ENCODE measurements around the gene ACER3. TPM values are rescaled to one million over a fixed set of nuclear protein-coding genes. Genes with fewer than 3 reads are reported as not detected.
"Not testable (repeated sequence)": the region's sequence is repeated elsewhere in the genome, so short reads cannot be mapped to it uniquely, and the experiment has no call there.

Gene ACER3
- total RNA-seq, 1 donor from 2014 or later: 21.5 TPM

DNA sequence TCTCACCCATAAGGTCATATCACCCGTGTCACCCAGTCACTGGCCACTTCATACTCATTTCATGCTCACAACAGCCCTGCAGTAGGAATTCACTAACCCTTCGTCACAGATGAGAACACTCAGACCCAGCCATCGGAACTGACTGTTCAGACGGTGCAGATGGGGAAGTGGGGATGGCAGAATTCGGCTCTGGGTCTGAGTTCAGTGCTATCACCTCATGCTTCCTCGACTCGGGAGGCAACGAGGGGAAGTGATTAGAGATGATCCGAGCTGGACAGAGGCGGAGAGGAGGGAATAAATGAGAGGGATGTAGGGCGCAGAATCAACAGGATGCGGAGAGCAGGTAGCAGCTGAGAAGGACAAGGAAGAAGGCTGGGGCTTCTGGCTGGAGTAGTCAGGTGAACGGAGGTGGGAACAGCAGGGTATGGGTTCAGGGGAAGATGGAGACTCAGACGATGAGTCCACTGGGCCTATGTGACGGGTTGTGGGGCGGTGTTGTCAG is 178.2 kb downstream of the ACER3 start:
- DNase-seq: no peak

DNA sequence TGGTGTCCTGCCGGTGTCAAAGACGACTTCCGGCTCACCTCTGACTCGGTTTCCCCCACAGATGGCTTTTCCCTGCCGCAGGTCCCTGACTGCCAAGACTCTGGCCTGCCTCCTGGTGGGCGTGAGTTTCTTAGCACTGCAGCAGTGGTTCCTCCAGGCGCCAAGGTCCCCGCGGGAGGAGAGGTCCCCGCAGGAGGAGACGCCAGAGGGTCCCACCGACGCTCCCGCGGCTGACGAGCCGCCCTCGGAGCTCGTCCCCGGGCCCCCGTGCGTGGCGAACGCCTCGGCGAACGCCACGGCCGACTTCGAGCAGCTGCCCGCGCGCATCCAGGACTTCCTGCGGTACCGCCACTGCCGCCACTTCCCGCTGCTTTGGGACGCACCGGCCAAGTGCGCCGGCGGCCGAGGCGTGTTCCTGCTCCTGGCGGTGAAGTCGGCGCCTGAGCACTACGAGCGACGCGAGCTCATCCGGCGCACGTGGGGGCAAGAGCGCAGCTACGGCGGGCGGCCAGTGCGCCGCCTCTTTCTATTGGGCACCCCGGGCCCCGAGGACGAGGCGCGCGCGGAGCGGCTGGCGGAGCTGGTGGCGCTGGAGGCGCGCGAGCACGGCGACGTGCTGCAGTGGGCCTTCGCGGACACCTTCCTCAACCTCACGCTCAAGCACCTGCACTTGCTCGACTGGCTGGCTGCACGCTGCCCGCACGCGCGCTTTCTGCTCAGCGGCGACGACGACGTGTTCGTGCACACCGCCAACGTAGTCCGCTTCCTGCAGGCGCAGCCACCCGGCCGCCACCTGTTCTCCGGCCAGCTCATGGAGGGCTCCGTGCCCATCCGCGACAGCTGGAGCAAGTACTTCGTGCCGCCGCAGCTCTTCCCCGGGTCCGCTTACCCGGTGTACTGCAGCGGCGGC is 179.0 kb downstream of the ACER3 start:
- DNase-seq: no peak

DNA sequence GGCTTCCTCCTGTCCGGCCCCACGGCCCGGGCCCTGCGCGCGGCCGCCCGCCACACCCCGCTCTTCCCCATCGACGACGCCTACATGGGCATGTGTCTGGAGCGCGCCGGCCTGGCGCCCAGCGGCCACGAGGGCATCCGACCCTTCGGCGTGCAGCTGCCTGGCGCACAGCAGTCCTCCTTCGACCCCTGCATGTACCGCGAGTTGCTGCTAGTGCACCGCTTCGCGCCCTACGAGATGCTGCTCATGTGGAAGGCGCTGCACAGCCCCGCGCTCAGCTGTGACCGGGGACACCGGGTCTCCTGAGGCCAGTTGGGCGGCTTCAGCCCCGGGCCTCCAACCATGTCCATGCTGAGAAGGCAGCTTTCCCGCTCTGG is 179.7 kb downstream of the ACER3 start:
- DNase-seq: no peak

DNA sequence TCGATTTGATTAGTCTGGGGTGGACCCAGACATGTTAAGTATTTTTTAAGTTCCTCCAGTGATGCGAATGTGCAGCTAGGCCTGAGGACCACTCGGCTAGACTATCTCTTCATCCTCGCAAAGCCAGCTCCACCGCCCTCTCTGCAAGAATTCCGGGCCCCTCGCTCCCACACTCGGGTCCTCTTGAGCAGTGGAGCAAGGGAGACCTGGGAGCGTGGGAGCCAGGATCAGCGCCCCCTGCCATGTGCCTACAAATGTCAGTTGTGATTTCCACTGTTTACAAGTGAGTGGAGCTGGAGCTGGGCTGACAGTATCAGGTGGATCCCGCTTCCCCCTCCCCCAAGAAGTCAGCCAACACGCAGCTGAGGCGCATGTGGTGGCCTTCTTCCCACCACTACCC is 180.2 kb downstream of the ACER3 start:
- DNase-seq: no peak

DNA sequence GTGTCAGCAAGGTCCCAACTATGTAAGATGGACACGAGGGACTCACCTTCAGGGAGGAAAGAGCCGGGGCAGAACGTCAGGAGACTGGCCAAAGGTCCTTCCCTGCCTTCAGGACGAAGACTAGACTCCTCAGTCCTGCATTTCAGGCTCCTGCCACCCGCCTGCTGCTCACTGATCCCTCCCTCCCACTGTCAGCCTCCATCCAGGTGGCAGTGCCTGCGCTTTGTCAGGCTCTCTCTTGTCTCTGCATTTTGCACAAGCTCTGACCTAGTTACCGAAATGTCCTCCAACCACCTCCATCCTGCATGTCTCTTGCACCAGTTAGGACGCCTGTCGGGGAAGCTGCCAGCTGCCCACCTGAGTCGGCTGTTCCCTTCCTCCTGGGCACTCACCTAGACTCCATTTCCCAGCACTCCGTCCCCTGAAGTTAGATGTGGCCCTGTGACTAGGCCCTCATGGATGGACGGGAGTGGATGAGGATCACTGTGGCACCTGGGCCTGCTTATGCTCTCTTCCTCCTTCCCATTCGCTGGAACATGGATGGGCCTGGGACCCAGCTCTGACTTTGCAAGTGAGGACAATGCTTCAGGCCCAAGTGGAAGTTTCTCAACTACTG is 181.5 kb downstream of the ACER3 start:
- DNase-seq: no peak

DNA sequence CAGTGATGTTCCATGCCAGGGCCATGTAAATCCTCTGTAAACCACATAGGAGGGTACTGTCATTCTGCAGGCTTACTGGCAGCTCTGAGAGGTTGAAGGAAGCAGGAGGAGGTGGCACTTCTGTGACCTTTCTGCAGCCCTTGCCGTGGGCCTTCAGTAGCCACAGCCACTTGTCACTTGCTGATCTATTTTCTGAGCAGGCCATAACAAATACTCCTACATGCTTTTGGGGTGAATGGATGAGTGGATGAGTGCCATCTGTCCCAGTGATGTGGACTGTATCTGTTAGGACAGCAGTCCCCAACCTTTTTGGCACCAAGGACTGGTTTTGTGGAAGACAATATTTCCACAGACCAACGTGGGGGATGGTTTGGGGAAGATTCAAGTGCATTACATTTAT is 183.6 kb downstream of the ACER3 start:
- no peak for DNase-seq

DNA sequence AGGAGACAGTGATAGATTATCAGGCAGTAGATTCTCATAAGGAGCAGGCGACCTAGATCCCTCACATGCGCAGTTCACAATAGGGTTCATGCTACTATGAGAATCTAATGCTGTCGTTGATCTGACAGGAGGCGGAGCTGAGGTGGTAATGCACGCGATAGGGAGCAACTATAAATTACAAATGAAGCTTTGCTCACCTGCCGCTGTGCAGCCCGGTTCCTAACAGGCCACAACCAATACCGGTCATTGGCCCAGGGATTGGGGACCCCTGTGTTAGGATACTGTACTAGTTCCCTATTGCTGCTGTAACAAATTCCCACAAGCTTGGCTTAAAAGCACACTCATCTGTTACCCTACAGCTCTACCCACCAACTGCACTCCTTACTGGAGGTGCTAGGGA is 184.2 kb downstream of the ACER3 start:
- DNase-seq: no peak

DNA sequence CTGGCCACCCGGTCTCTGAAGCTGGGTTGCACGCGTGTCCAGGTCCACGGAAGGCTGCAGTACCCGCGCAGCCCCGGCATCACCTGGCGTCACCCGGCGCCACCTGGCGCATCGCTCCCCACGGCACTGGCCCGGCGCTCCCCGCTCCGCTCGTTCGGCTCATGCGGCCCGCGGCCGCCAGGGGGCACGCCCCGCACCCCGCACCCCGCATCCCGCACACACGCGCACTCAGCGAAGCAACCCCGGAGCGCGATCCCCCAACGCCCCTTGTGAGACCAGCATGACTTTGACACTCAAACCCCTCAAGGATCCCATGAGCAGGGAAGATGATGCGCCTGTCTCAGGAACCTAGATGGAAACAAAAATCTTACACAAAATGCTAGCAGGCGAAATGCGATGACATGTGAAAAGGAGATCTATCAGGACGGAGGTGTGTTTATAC is 185.4 kb downstream of the ACER3 start:
- no peak for DNase-seq

DNA sequence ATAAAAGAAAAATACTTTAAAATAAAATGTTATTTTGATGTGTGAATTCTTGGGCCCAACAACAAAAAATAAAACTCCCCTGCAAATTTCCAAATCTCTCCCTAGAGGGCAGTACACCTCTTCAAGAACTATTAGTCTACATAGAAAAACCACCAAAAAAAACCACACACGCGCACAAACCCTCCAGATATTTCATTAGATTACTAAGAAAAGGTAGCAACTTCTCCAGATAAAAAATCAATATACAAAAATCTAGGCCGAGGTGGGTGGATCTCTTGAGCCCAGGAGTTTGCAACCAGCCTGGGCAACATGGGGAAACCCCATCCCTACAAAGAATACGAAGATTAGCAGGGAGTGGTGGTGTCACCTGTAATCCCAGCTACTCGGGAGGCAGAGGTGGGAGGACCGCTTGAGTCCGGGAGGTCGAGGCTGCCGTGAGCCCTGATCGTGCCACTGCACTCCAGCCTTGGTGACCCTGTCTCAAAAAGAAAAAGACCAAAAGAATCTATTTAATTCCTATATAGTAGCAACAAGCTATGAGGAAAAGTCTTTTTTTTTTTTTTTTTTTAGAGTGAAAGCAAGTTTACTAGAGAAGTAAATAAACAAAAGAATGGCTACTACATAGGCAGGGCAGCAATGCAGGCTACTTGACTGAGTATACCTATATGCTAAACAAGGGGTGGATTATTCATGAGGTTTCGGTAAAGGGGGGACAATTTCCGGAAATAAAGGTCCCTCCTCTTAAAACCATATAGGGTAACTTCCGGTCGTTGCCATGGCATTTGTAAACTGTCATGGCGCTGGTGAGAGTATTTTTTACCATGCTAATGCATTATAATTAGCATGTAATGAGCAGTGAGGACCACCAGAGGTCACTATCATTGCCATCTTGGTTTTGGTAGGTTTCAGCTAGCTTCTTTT is 186.5 kb downstream of the ACER3 start:
- peak; percentile 37 for DNase-seq

DNA sequence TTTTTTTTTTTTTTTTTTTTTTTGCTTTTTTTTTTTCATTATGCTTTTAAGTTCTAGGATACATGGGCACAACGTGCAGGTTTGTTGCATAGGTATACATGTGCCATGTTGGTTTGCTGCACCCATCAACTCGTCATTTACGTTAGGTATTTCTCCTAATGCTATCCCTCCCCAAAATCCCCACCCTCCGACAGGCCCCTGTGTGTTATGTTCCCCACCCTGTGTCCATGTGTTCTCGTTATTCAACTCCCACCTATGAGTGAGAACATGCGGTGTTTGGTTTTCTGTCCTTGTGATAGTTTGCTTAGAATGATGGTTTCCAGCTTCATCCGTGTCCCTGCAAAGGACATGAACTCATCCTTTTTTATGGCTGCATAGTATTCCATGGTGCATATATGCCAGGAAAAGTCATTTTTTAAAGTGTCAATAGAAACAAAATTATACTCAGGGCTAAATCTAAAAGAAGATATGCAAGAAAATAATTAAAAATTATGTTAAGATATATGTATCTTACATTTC is 187.3 kb downstream of the ACER3 start:
- not testable (repeated sequence) for DNase-seq

DNA sequence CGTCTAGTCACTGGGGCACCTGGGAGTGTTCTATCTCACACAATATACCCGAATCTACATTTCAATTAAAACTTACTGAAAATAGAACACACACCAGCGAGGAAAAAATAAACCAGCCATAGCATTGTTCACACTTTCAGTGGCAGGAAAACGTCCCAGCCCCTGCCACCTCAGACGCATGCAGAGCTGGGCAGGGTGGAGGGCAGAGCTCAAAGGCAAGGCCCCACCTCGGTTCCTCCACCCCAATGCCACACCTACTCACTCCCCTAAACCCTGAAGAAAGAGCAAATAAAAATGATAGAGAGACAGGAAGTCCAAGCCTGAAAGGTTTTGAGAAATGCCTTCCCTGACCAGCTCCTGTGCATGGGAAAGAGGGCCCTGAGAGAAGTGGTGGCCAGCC is 188.3 kb downstream of the ACER3 start:
- no peak for DNase-seq

DNA sequence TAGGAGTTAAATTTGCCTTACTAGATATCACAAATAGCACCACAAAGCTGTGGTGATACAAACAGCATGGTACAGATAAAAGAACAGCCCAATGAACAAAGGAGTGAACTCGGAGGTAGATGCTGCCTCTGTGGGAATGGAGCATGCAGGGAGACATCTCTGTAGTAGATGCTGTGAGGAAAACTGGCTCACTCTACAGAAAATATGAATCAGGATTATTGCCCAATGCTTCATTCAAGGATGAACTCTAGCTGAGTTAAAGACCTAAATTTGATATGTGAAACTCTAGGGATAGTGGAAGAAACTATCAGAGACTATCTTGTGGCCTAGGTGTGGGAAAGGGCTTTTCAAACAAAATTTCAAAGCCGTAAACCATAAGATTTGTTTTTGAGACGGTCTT is 190.8 kb downstream of the ACER3 start:
- DNase-seq: no peak

DNA sequence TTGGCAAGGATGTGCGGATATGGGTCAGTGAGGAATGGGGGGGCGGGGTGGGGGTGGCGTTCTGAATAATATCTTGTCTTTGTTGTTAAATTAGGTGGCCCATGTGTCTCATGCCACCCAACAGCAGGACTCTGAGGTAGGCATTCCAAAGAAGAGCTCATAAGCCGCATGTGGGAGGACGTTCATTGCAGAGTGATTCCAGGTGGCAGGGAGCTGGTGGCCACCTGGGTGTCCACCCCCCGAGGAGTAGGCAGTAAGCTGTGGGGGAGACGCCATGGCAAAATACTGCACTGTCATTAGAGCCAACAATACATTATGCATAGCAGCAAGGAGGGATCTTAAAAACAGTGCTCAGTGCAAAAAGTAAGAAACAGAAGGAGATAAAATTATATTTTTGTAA is 191.8 kb downstream of the ACER3 start:
- DNase-seq: no peak

DNA sequence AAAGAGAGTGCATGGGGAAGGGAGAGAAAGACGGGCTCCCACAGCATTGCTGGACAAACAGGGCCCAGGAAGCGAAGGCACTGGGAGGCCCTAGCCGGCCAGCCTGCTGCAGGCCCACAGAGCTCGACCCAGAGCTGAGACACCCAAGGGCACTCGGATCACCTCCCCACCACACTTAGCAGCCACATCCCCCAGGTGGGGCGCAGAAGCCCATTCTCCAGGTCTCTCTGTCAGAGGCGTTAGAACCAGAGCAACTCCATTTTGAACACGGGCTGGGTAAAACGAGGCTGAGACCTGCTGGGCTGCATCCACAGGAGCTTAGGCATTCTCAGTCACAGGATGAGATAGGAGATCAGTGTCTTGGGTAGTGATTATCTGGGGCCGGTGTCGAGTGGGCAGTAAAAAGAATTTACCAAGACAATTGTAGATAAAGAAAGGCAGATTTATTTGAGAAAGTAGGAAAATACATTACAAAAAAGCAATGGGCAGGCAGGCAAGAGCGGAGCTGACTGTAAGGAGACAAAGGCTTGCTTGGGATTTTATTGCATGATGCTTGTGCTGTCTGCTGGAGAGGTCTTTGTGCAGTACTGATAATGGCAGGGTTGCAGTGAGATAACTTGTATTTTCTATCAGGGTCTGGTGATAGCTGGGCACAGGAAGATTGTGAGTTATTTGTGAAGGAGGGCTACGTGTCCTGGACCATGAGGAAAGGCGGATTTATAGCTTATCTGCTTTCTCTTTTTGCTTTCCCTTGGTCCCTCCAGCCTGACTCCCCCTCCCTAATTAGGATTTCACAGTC is 192.7 kb downstream of the ACER3 start:
- no peak for DNase-seq

DNA sequence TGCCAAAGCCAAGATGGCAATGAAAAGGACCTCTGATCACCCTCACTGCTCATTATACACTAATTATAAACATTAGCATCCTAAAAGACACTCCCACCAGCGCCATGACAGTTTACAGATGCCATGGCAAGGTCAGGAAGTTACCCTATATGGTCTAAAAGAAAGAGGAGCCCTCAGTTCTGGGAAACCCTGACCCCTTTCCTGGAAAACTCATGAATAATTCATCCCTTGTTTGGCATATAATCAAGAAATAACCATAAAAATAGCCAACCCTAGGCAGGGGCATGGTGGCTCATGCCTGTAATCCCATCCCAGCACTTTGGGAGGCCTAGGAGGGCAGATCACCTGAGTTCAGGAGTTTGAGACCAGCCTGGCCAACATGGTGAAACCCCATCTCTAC is 193.4 kb downstream of the ACER3 start:
- DNase-seq: no peak

DNA sequence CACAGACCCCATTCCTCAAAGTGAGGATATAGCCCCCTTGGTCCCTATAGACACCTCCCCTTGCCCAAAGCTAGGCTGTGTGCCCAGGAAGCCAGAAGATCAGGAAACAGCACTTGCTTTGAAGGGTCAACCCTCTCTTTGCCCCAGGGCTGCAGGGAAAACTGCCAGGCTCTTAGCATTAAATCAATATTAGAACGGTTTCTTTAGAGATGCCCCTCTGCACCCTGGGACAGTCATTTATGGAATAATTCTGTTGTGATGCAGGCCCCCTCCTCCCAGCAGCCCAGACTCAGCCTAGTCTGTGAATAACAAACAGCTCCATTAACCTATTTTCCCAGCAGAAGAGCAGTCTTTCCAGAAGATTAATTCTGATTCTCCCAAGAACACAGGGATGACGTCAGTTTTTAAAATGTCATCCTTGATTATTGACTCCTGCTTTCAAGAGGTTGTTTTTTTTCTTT is 194.4 kb downstream of the ACER3 start:
- no peak for DNase-seq

DNA sequence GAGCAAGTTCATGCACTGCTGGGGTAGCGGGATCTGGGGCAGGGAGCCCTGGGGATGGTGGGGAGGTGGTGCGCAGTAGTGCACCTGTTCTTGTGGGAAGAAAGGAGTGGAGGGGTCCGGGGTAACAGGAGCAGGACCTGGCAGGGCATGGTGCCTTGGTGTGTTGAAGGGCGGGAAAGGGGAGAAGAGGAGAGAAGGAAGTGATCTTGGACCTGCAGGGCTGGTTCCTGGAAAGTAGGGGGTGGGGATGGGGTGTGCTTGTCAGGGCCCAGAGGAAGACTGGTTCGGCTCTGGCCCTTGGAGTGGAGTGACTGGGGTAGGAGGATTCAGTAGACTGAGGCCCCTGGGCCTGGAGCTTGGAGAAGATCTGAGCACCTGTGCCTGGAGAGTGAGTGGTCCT is 195.2 kb downstream of the ACER3 start:
- DNase-seq: no peak

DNA sequence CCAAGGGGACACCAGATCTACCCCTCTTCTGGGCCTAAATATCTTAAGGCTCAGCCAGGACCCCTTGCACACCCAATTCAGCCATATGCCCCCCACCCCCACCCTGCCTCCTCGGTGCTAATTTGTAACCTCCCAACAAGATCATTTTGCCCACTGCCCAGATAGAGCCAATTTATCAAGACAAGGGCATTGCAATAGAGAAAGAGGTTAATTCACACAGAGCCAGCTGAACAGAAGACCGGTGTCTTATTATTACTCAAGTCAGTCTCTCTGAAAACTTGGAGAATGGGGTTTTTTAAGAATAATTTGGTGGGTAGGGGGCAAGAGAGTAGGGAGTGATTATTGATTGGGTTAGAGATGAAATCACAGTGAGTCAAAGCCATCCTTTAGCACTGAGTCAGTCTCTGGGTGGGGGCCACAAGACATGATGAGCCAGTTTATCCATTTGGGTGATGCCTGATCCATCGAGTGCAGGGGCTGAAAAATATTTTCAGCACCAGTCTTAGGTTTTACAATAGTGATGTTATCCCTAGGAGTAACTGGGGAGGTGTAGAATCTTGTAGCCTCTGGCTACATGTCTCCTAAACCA is 196.2 kb downstream of the ACER3 start:
- no peak for DNase-seq

DNA sequence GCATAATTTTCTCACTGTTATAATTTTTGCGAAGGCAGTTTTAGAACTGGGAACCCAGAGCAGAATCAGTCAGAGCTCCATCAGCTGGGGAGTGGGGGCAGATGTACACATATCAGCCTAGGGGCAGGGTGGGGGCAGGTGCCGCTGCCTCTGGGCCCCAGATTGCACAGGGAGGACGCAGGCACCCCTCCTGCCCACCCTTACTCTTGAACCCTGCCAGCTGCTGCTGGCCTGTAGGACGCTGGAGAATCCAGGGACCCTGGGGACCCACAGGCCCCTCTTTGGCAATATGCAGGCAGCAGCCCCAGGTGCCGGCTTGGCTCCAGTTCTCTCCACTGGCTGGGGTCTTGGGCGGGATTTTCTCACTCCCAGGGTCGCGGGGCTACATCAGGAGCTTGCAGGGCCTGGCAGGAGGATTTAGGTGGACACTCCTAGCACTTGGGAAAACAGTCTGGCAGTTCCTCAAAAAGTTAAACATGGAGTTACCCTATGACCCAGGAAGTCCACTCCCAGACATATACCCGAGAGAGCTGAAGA is 197.3 kb downstream of the ACER3 start:
- no peak for DNase-seq

DNA sequence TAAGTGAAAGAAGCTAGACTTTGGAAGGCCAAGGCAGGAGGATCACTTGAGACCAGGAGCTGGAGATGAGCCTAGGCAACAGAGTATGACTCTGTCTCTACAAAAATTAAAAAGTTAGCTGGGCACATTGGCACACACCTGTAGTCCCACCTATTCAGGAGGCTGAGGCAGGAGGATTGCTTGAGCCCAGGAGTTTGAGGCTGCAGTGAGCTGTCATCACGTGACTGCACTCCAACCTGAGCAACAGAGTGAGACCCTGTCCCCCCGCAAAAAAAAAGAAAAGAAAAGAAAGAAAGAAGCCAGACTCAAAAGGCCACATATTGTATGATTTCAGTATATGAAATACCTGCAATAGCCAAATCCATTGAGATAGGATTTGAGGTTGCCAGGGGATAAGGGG is 198.2 kb downstream of the ACER3 start:
- no peak for DNase-seq

DNA sequence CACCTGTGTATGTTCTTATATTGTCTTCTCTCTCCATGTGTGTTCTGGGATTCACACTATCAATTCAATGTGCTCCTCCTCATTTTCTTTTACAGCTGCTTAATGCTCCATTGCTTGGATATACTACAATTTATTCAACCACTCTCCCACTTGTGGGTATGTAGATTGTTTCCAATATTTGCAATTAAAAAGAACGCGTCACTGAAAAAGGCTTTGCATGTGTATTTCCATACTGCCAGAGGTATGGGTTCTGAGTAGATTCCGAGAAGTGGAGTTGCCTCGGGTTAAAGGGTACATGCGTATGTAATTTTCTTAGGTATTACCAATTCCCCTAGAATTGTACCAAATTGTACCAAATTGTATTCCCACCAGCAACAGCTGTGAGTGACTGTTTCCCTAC is 199.1 kb downstream of the ACER3 start:
- DNase-seq: no peak

All from occipital lobe (tissue), 2 donors.